RWPE2 (cell line): ENCODE results near the gene GIPC1.

Experiments used
- ATAC-seq: fragments of 200-7000 bp; cut with Tn5 transposase; 3 replicates; pipeline ENCODE4 v1.9.1; 2021; ENCODE audit warnings: low read depth
- DNase-seq: peaks from one replicate; pipeline ENCODE4 v3.0.0-alpha.2; 2020; ENCODE audit warnings: low spot score
- H3K27ac ChIP-seq: fragments of 450-650 bp; 2 replicates; pipeline ENCODE4 v1.5.1; 2017; ENCODE audit warnings: mild to moderate bottlenecking; ENCODE audit not compliant: poor library complexity, severe bottlenecking
- H3K27me3 ChIP-seq: fragments of 250-450 bp; sonication (Bioruptor Pico); 2 replicates; pipeline ENCODE4 v1.5.1; 2021; ENCODE audit warnings: mild to moderate bottlenecking, moderate library complexity; ENCODE audit not compliant: insufficient read depth, poor library complexity, severe bottlenecking
- H3K36me3 ChIP-seq: fragments of 250-450 bp; sonication (Bioruptor Pico); 2 replicates; pipeline ENCODE4 v1.5.1; 2020; ENCODE audit warnings: low read depth, mild to moderate bottlenecking, moderate library complexity
- H3K4me1 ChIP-seq: fragments of 250-450 bp; sonication (Bioruptor Pico); 2 replicates; pipeline ENCODE4 v1.5.1; 2021; ENCODE audit warnings: mild to moderate bottlenecking, moderate library complexity; ENCODE audit not compliant: insufficient read depth, poor library complexity, severe bottlenecking
- H3K4me3 ChIP-seq: fragments of 250-450 bp; sonication (Bioruptor Pico); 2 replicates; pipeline ENCODE4 v1.5.1; 2021; ENCODE audit warnings: mild to moderate bottlenecking, moderate library complexity; ENCODE audit not compliant: severe bottlenecking
- H3K9me3 ChIP-seq: fragments of 250-450 bp; sonication (Bioruptor Pico); 2 replicates; pipeline ENCODE4 v1.5.1; 2021; ENCODE audit warnings: mild to moderate bottlenecking, moderate library complexity; ENCODE audit not compliant: severe bottlenecking
- CTCF ChIP-seq: fragments of 450-650 bp; IDR thresholded peaks from one replicate; pipeline ENCODE4 v1.5.1; 2017; ENCODE audit warnings: mild to moderate bottlenecking, moderate library complexity; ENCODE audit not compliant: poor library complexity, severe bottlenecking

Gene GIPC1

GRCh38 chr19:14496029-14496833 lies at the start of gene GIPC1:
TSS of gene GIPC1 (minus strand) at chr19:14496127. CDS start at chr19:14482976, 13,151 bp downstream.
- Histone ChIP-seq H3K4me3 (peak within 1 kb of the TSS; percentile 55), H3K27ac (peak within 1 kb of the TSS; percentile 80), H3K9me3 (no peaks in the 10 kb centered on the region), H3K27me3 (no peaks in the 10 kb centered on the region), H3K36me3 (peaks cover 32% of the 10 kb centered on the region), H3K4me1 (peaks cover 20% of the 10 kb centered on the region)
- TF ChIP-seq CTCF: no peak
- ATAC-seq: peak; percentile 91
- DNase-seq: peak; percentile 98

- Histone ChIP-seq H3K27me3 (no peaks in the 10 kb centered on the region), H3K4me1 (peaks cover 35% of the 10 kb centered on the region), H3K27ac (peak overlapping the region; percentile 25), H3K9me3 (no peaks in the 10 kb centered on the region), H3K4me3 (no peak overlapping the region), H3K36me3 (peaks cover 24% of the 10 kb centered on the region)
- ATAC-seq: no peak
- no peak for DNase-seq
- no peak for TF ChIP-seq CTCF
Measured at GRCh38 chr19:14545716-14546082, 49.8 kb upstream of the GIPC1 start.

GRCh38 chr19:14544977-14545715 lies 49.2 kb upstream of the GIPC1 start:
- peaks cover 24% of the 10 kb centered on the region for H3K36me3 ChIP-seq
- DNase-seq (peak; percentile 76), ATAC-seq (peak; percentile 55; the same call in 2 of the 3 replicates)
- H3K4me1 ChIP-seq: peaks cover 30% of the 10 kb centered on the region
- no peak for TF ChIP-seq CTCF
- H3K9me3 ChIP-seq: no peaks in the 10 kb centered on the region
- no peaks in the 10 kb centered on the region for H3K27me3 ChIP-seq
- H3K27ac ChIP-seq: peak overlapping the region; percentile 25
- H3K4me3 ChIP-seq: no peak overlapping the region

GRCh38 chr19:14544047-14544446 lies 48.1 kb upstream of the GIPC1 start:
- TF ChIP-seq CTCF: no peak
- Histone ChIP-seq H3K9me3 (no peaks in the 10 kb centered on the region), H3K4me1 (peaks cover 26% of the 10 kb centered on the region), H3K27me3 (no peaks in the 10 kb centered on the region), H3K4me3 (no peak overlapping the region), H3K36me3 (peaks cover 24% of the 10 kb centered on the region), H3K27ac (peak overlapping the region; percentile 7)
- ATAC-seq: no peak
- DNase-seq: no peak
